ENCODE measurements around the gene NUDT16L1.

The NUDT16L1 gene

DNA sequence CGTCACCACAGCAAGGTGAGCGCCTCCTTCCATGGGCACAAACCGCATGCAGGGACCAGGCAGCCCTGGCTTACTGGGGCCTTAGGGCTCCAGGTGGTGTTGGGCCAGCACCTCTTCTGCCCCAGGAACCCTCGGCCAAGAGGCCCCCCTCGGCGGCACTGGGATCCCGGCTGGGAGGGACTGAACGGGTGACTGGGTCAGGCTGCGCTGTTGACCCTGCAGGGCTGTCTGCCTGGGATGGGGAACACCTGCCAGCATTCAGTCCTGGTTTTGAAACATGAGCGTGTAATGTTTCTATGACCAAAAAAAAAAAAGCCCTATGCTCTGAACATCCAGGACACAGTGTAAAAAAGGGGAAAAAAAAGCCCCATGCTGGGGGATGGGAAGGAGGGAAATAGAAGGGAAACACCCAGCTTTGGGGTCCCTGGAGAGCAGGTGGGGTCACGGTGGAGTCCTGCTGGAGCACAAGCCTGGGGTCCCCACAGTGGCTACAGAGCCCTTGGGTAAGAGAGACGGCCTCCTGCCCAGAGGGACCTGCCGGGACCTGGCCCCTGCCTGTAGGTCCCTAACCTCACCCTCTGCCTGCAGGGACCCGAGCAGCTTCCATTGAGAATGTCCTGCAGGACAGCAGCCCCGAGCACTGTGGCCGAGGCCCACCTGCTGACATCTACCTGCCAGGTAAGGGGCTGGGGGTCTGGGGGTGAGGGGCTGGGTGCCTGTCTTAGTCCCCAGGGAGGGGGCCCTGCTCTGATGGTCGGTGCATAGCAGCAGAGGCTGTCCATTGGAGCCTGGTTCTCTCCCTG is 9.9 kb upstream of the NUDT16L1 start:
- DNase-seq (ENCODE audit: low read depth): no peak

DNA sequence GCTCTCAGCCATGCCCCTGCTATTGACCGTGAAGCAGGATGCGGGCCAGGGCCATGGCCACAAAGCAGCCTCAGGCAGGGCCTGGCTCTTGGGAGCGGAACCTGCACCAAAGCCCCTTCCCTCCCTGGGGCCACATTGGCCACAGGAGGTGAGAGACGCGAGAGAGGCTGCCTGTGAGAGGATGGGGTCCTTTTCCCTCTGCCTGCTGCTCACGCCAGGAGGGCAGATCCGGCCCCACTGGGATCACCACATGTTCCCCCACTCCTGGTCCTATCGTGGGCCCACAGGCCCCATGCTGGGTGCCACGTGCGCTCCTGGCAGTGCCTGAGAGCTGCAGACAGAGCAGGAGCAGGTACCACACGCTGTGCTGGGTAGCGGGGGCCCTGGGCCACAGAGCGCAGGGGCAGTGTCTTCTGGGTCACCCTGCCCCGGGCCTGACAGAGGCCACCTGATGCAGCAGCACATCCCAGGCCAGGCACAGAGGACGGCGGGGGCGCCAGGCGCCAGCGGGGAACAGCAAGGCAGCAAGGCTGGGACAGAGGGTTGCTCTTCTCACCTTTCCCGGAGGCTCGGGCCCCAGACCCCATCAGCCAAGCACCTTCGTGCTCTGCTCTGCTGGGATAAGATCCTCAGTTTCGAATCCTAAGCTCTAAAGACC is 9.2 kb upstream of the NUDT16L1 start:
- DNase-seq (ENCODE audit: low read depth): no peak

DNA sequence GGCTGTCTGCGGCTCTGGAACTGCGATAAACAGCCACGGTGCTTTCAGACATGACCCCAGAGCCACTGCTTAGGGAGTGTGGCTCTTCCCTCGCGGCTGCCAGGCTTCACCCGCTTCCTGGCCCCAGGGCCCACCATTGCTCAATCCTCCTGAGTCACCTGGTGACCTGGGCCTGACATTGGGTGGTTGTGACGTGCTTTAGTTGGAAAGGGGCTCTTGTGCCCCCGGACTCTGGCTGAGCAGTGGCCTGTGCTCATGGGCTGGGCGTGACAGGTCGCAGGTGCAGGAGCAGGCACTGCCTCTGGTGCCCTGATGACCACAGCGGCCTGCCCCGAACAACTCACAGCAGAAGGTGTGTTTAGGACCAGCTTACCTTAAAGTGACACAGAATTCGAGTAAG is 8.6 kb upstream of the NUDT16L1 start:
- DNase-seq (ENCODE audit: low read depth): no peak

DNA sequence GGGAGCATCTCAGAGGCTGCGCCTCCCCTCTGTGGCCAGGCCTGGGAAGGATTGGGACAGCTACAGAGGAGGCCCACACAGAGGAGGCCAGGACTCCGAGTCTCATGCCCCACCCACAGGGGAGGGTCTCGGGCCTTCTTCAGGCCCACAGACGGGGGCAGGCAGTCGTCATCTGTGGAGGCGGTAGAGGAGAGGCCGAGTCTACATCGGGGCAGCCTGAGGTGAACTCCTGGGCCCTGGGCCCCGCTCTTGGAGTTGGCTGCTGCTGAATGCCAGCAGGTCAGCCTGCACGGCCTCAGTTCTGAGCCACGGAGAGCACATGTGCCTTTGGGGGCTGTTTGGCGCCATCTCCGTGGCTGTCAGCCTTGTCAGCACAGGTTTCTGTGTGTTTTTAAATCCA is 8.1 kb upstream of the NUDT16L1 start:
- DNase-seq (ENCODE audit: low read depth): no peak

DNA sequence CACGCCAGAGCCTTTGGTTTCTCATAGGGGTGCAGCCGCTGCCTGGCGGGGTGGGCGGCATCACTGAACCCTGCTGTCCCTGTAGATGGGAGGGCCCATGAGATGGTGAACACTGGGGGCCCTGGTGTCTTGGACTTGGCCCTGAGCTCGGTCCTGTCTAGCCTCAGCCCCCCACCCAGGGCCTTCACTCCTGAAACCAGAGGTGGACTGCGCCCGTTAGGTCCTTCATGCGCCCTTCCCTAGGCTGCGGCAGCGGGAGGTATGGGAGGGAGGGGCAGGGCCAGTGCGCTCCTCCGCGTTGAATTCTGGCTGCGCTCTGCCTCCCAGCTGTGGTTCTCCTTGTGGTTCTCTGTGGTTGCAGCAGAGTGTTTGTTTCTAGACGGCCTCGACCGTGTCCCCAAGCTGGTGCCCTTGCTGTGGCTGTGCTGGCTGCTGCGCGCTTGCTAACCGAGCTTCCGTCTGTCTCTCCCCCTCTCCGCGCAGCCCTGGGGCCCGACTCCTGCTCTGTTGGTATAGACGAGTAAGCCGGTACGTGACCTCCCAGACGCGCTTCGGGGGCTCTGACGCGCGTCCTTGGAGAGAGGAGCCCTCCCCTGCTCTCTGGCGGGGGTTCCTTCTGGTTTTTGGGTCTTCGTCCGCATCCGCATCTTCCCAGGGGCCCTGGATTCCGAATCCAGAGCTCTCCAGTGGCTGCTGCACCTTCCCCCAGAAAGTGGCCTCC is 7.4 kb upstream of the NUDT16L1 start:
- no peak for DNase-seq (ENCODE audit: low read depth)

DNA sequence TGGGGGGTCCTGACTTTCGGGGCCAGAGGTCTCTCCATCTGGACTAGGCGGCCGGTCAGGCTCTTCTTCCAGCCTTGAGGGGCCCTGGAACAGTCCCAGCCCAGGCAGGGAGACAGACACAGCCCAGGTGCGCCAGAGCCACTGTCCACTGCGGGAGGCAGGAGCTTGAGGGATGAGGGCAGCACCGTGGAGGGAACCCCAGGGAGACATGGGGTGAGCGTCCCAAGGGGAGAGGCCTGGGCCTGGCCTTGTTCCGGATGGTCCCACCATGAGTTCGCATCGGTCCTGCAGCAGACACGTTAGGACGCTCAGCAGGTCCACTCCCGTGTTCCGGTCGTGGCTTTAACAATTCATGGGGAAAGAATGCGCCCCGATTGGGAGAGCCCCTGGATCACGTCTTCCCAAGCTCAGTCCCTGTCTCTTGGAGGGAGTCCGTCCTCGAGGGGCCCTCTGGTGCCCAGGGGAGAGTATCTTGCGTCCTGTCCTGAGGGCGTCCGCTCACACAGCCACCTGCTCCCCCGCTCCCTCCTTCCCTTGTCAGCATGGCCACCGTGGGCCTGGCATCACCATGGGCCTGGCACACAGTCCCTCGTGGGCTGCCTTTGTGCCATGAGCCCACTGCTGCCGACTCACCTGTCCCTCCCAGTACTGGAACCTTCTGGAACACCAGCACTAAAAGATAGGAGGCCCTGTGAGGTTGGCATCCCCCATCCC is 6.7 kb upstream of the NUDT16L1 start:
- DNase-seq (ENCODE audit: low read depth): no peak

DNA sequence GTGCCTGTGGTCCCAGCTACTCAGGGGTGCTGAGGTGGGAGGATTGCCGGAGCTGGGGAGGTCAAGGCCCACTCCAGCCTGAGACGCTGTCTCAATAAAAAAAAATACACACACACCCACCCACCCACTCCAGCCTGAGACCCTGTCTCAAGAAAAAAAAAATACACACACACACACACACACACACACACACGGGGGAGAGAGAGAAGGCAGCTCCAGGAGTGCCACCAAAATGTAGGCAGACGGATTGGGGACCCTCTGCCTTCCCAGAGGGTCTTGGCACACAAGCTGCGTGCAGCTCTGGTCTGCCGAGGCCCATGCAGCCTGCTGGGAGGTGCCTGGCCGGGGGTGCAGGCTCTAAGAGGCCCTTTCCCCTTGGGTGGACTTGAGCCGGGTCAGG is 5.9 kb upstream of the NUDT16L1 start:
- DNase-seq (ENCODE audit: low read depth): no peak

DNA sequence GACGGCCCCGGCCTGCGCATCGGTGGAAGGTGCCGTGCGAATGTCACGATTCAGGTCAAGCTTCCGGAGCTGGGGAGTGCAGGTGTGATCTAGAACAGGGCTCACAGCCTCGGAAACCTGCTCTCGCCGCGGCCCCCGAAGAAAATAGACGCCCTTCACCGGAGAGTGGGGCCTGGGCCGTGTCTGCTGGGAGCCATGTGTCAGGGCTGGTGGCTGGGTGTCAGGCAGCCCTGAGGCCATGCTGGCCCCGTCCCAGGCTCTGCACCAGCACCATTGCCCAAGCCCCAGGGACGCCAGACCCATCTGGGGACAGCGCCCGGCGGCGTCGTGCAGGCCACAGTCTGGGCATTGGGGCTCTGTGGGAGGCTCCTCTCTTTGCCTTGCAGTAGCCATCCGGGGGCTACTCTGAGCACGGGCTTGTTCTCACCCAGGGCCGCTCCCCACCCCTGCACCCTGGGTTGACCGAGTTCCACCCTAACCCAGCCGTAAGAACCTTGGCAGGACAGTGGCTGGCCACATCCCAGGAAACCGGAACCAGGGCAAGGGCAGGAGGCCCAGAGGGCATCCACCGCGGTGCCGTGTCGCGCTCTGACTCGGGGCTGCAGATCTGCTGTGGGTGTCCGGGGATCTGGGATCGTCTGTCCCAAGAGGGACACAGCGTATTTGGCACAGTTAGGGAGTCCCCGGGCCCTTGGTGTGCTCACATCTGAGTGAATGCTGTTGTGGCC is 5.3 kb upstream of the NUDT16L1 start:
- DNase-seq (ENCODE audit: low read depth): no peak

DNA sequence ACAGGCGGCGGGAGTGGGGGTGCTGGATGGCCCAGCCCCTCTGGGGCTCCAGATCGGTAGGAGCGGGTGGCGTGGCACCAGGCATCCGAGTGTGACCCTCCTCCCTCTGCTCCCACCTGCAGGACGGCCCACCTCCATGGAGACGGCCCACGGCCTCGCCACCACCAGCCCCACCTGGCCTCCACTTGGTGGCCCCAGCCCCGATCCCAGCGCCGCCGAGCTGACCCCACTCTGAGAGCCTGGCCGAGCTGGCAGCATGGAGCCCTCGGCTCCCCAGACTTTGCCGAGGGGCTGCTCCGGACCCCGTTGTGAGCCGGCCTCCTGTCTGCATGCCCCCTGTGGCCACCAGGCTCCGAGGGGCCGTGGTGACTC is 4.7 kb upstream of the NUDT16L1 start:
- DNase-seq (ENCODE audit: low read depth): no peak

DNA sequence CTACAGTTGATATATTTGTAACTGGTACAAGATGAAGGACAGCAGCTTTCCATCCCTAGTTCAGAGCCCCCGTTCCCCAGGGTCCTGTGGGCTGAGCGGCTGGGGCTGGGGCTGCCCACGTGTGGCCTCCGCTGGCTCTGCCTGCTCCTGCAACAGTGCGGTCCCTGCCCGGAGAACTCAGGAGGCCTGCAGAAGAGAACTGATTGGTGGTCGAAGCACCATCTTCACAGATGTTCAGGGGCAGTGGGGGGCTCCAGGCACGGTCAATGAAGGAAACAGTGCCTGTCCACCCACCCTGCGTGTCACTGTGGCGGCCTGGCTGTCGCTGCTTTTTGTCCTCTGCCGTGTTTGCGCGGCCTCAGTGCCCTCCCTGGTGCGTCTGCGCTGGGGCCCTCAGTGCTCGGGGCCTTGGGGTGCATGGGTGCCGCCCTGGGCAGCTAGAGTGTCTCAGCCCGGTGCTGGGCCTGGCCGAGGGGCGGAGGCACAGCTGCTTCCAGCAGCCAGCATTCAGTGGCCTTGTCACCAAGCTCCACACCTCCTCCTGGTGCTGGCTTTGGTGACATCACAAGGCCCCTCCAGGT is 4.2 kb upstream of the NUDT16L1 start:
- no peak for DNase-seq (ENCODE audit: low read depth)

DNA sequence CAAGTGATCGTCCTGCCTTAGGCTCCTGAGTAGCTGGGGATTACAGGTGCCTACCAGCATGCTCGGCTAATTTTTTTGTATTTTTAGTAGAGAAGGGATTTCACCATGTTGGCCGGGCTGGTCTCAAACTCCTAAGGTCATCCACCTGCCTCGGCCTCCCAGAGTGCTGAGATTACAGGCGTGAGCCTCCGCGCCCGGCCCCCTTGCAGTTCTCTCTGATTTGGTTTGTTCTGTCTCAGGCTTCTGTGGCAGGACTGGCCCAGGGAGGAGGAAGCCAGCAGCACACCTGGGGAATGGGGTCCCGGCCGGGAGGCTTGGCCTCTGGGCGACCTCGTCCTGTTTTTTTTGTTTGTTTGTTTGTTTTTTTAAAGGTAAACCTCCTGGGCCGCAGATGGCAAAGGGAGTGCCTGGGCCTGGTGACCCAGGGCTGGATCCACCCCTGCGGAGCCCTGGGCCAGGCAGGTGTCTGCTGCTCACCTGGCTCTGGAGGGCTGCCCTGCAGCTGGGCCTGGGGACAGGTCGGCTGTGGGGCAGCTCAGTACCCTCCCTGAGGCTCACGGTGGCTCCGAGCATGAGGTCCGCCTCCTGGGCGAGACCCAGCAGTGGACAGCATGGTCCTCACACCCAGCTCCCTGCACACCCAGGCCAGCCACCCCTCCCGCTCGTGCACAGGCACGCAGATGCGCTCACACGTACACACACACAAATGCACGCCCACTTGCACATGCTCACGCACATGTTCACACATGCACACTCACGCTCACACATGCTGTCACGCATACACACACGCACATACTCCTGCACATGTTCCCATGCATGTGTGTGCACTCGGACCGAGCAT is 3.3 kb upstream of the NUDT16L1 start:
- DNase-seq (ENCODE audit: low read depth): no peak

DNA sequence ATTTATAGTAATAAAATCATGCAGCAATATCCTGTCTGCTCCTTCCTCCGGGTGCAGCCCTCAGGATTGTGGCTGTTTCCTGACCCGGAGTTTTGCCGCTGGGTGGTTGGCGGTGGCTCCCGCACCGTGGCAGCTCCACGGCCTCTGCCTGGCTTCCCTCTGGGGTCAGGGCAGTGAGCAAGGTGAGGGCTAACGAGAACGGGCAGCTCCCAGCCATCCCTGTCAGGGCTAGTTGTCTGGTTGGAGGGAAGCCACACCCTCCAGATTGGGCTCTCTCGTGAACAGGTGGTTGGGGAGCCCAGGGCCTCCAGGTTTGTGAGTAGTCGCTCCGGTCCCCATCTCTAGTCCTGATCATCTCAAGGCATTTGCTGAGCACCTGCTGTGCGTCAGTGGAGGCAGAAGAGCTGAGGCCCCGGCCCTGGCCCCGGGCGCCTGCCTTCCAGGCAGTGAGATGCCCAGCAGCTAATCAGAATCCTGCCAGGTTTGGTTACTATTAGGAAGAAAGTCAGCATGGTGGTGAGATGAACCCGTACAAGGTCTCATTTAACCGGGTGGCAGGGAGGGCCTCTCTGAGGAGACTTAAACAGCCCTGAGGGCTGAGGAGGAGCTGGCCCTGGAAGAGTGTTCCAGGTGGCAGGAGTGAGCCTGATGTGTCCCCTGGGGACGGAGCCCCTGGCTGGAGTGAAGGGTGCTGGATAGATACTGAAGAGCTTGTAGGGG is 2.3 kb upstream of the NUDT16L1 start:
- no peak for DNase-seq (ENCODE audit: low read depth)

DNA sequence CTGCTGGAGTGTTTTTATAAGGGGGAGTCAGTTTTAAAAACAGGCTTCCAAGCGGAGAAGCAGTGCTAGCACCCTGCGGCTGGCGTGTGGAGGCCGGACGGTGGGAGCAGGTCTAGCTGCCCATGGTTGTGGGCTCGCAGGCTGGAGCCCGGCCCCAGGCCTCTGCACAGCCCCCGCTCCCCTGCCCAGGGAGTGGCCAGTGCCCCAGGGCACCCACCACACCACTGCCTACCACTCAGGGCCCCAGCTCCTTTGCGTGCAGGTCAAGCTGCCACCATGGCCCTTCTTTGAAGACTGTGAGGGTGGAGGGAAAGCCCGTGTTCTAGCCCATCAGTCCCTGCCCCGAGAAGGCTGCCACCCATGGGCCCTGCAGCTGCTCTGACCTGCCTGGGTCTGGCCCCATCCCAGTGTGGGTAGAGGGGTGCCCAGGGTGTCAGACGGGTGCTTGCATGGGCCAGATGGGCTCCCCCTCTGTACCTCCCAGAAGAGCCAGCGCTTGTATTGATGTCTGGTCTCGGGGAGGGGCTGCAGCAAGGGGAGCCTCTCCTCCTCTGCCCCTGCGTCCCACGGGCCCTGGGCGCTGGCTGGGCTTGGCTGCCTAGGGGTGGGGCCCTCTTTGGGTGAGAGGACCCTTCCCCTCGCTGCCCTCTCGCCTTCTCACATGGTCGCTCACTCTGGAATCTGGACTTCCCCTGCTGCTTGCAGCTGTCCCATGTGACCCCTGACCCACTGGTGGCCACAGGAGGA is 1.5 kb upstream of the NUDT16L1 start:
- DNase-seq (ENCODE audit: low read depth): no peak

DNA sequence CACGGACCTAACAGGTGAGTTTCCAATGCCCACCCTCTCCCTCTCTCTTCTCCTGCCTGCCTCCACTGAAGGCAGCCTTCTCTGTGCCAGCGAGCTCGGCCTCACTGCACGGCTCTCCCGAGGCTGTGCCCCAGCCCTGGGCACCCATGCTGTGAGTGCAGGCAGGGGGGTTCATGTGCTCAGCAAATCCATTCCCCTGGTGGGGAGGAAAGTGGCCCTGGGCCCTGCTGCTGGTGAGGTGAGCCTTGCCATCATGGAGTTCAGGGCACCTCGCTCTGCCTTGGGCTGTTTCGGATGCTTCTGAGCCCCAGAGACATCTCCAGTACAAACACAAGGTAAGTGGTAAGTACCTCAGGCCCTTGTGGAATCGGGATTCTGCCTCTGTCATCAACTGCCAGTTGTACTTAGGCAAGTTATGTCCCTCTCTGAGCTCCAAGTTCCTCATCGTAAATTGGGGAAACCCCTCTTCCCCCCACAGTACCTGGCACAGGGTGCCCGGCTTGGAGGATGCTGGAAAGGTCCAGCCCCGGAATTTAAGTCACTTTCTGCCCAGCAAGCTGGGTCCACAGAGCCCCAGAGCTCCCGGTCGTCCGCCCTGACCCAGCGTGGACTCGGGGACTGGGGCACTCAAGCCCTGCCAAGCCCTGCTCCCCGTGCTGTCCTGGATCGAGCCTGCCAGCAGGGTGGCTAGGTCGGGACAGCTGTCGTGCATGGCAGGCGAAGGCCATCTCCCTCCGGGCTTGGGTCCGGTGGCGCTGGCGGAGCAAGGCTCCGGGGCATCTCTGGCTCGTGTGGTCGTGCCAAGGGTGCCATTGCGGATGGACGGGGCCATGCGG is 684 bp upstream of the NUDT16L1 start:
- no peak for DNase-seq (ENCODE audit: low read depth)

DNA sequence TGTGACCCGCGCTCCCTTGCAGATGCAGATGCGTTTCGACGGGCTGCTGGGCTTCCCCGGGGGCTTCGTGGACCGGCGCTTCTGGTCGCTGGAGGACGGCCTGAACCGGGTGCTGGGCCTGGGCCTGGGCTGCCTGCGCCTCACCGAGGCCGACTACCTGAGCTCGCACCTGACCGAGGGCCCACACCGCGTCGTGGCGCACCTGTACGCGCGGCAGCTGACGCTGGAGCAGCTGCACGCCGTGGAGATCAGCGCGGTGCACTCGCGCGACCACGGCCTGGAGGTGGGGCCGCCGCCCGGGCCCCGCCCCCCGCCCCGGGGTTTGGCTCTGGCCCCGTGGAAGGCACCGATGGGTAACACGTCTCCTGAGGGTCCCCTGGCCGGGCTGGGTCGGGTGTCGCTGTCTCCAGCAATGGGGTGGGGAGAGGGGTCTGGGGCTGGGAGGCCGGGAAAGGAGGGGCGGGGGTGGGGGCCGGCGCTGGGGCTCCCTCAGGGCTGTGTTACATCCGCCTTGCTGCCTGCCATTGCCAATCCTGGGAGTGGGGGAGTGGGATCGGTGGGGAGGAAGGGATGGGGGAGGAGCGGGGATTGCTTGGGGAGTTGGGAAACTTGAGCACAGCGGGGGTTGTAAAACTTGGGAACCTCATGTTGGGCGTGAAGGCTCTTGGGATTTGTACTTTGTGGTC is 737 bp downstream of the NUDT16L1 start:
- DNase-seq (ENCODE audit: low read depth): no peak

DNA sequence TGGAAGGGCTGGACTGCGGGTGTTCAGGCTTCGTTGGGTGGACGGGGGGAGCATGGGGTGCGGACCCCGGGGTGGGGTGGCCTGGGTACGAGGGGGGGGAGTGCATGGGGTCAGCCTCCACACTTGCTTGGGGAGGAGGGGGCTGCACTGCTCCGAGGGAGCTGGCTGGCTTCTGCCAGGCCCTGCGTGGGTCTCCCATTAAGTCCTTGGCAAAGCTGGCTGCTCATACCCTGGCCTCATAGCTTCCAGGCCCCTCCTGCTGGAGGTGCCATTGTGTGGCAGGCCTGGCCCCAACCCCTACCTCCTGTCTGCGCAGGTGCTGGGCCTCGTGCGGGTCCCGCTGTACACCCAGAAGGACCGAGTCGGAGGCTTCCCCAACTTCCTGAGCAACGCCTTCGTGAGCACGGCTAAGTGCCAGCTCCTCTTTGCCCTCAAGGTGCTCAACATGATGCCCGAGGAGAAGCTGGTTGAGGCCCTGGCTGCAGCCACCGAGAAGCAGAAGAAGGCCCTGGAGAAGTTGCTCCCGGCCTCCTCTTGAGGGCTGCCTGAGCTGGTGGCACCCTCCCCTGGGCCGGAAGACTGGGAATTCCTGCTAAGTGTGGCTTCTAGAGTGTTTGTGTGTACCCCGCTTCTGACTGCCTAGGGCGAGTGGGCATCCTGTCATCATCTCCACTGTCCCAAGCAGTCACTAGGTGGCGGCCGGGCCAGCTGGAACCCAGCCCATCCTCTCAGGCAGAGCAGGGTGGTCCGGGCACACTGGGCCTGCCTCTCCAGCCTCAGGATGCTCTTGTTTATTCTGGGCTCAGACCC is 1.5 kb downstream of the NUDT16L1 start:
- DNase-seq (ENCODE audit: low read depth): no peak
